HepG2 (cell line): Measurements from ENCODE around the gene ZXDC. TPM values are rescaled to one million over a fixed set of nuclear protein-coding genes. Genes with fewer than 3 reads are reported as not detected.
A peak's percentile ranks its signal among the peaks of the same experiment; 100 is the strongest.

Experiments
- AGO2 ChIP-seq: fragments of 200-400 bp; formaldehyde crosslinking; optimal IDR thresholded peaks from 2 replicates; pipeline ENCODE3; 2017; ENCODE audit warnings: mild to moderate bottlenecking, low read depth, low read length, moderate library complexity
- ETV5 ChIP-seq: IDR thresholded peaks from 2 replicates; pipeline ENCODE4 v1.6.1; 2018; ENCODE audit warnings: missing biosample characterization, missing genetic modification reagents, inconsistent platforms, borderline replicate concordance
- FOXK1 ChIP-seq: sonication (generic); formaldehyde crosslinking; IDR thresholded peaks from 2 replicates; pipeline ENCODE4 v1.4.0; 2020; ENCODE audit warnings: low read depth, missing genetic modification reagents, borderline replicate concordance
- FOXO1 ChIP-seq: sonication (generic); formaldehyde crosslinking; IDR thresholded peaks from 2 replicates; pipeline ENCODE4 v1.4.0; 2020; ENCODE audit warnings: missing genetic modification reagents
- HHEX ChIP-seq: IDR thresholded peaks from 2 replicates; pipeline ENCODE4 v1.6.1; 2016; ENCODE audit warnings: control low read depth
- HMG20B ChIP-seq: conservative IDR thresholded peaks from 2 replicates; pipeline ENCODE4 v1.6.1; 2016; ENCODE audit warnings: missing genetic modification reagents, missing compliant biosample characterization
- HOXA7 ChIP-seq: sonication (generic); formaldehyde crosslinking; IDR thresholded peaks from 2 replicates; pipeline ENCODE4 v1.8.1; 2022; ENCODE audit warnings: mild to moderate bottlenecking, missing genetic modification reagents, moderate library complexity
- MED13 ChIP-seq: sonication (generic); formaldehyde crosslinking; IDR thresholded peaks from 2 replicates; pipeline ENCODE4 v1.5.0; 2020; ENCODE audit warnings: missing genetic modification reagents
- NR1H2 ChIP-seq: sonication (generic); formaldehyde crosslinking; IDR thresholded peaks from 2 replicates; pipeline ENCODE4 v1.8.1; 2022; ENCODE audit warnings: low read depth, missing genetic modification reagents, borderline replicate concordance
- POLR2A ChIP-seq, 2 experiments: IDR thresholded peaks; 2 replicates each; pipeline ENCODE4 v1.6.1; 2011; ENCODE audit warnings: low read depth in 2 of 2, low read length in 2 of 2, mild to moderate bottlenecking in 1 of 2, moderate library complexity in 1 of 2; ENCODE audit not compliant: insufficient read depth in 1 of 2
- PPARG ChIP-seq: conservative IDR thresholded peaks from 2 replicates; pipeline ENCODE4 v1.6.1; 2016; ENCODE audit warnings: missing biosample characterization, missing genetic modification reagents
- ZFP36L2 ChIP-seq: sonication (generic); formaldehyde crosslinking; IDR thresholded peaks from 2 replicates; pipeline ENCODE4 v1.4.0; 2020; ENCODE audit warnings: missing genetic modification reagents
- ZNF251 ChIP-seq: sonication (generic); formaldehyde crosslinking; IDR thresholded peaks from 2 replicates; pipeline ENCODE4 v1.9.0; 2021; ENCODE audit warnings: mild to moderate bottlenecking, missing genetic modification reagents
- ZNF30 ChIP-seq: sonication (generic); formaldehyde crosslinking; IDR thresholded peaks from 2 replicates; pipeline ENCODE4 v1.5.0; 2020; ENCODE audit warnings: mild to moderate bottlenecking, missing genetic modification reagents
- ZNF431 ChIP-seq: sonication (generic); formaldehyde crosslinking; IDR thresholded peaks from 2 replicates; pipeline ENCODE4 v1.9.0; 2022; ENCODE audit warnings: missing genetic modification reagents, low read depth, mild to moderate bottlenecking, borderline replicate concordance
- ZNF501 ChIP-seq: sonication (generic); formaldehyde crosslinking; IDR thresholded peaks from 2 replicates; pipeline ENCODE4 v1.5.1; 2020; ENCODE audit warnings: mild to moderate bottlenecking, moderate library complexity, missing genetic modification reagents
- ZNF546 ChIP-seq: sonication (generic); formaldehyde crosslinking; conservative IDR thresholded peaks from 2 replicates; pipeline ENCODE4 v1.8.1; 2023; ENCODE audit warnings: mild to moderate bottlenecking, missing genetic modification reagents
- ZNF549 ChIP-seq: sonication (generic); formaldehyde crosslinking; IDR thresholded peaks from 2 replicates; pipeline ENCODE4 v1.5.0; 2020; ENCODE audit warnings: missing genetic modification reagents
- ZNF616 ChIP-seq: sonication (generic); formaldehyde crosslinking; IDR thresholded peaks from 2 replicates; pipeline ENCODE4 v1.5.0; 2020; ENCODE audit warnings: low read depth, mild to moderate bottlenecking, missing genetic modification reagents
- polyA plus RNA-seq, 8 experiments: library from polyadenylated mRNA; depleted of rRNA in 3 of 8; stranded (reverse) in 7 of 8; unstranded in 1 of 8; fragments of >200 nt; fragmentation: Illumina TruSeq in 4 of 8; extraction: Trizol in 4 of 8; gene quantifications; 2 replicates each; pipeline versions ENCODE4 v1.2.1 to v1.2.3, GENCODE V29; 2011 to 2016; ENCODE audit warnings: low read depth in 4 of 8, missing spikeins in 1 of 8, mixed read lengths in 1 of 8; ENCODE audit not compliant: insufficient read depth in 1 of 8
- total RNA-seq, 5 experiments: library from RNA; depleted of rRNA; stranded (reverse); fragments of >200 nt; fragmentation: Illumina TruSeq; extraction: Trizol; gene quantifications; 2 replicates each; pipeline ENCODE4 v1.2.3, GENCODE V29; 2016; ENCODE audit warnings: low read depth in 1 of 5
- TF ChIP-seq, protein P1 (sequence below): sonication (generic); formaldehyde crosslinking; IDR thresholded peaks from 2 replicates; pipeline ENCODE4 v1.4.0; 2020; ENCODE audit warnings: missing genetic modification reagents, borderline replicate concordance
- TF ChIP-seq, protein P2 (sequence below): sonication (generic); formaldehyde crosslinking; IDR thresholded peaks from 2 replicates; pipeline ENCODE4 v1.4.0; 2020; ENCODE audit warnings: missing genetic modification reagents
- TF ChIP-seq, protein P3 (sequence below): sonication (generic); formaldehyde crosslinking; IDR thresholded peaks from 2 replicates; pipeline ENCODE4 v1.9.0; 2021; ENCODE audit warnings: missing genetic modification reagents, borderline replicate concordance
- TF ChIP-seq, protein P4 (sequence below): sonication (generic); formaldehyde crosslinking; IDR thresholded peaks from 2 replicates; pipeline ENCODE4 v1.8.0; 2022; ENCODE audit warnings: mild to moderate bottlenecking, missing genetic modification reagents; ENCODE audit not compliant: insufficient replicate concordance

ZXDC gene
- total and polyA plus RNA-seq, 2 of the 13 experiments (the other 11 are each of a cell fraction or from before 2014, with no cell fraction given), result 17.6 to 21.2 TPM

DNA sequence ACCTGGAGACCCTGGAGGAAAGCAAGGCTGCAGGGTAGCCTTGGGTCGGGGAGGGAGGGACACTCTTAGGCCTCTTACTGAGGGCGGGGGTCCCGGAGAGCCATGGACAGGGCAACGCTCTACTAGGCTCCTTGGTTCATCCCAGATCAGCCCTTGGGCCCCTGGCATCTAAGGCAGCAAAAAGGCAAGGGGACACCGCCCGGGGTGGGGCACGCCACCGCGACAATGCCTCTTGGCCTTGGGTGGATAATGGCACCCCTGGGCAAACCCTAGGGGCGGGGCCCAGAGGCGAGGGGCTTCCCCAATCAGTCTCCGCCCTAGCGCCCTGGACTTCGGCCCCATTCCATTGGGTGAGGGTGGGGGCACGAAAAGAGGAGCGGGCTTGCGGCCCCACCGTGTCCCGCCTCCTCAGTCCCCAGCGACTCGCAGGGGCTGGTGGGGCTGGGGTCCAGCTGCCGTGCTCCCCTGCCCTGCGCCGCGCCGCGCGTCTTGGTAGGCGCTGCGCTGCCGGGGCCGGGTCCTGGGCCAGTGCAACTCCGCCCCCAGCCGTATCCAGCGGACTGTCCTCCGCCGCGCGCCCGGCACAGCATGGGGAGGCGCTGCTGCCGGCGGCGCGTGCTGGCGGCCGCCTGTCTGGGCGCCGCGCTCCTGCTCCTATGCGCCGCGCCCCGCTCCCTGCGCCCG, 48.2 kb upstream of the ZXDC start, which contains the start of gene CHST13 (continued):
- TF ChIP-seq ZNF251, result no peak
- peak in 1 of 2 experiments; percentile 81; a peak in 2 of 4 replicates for TF ChIP-seq POLR2A (IDR thresholded peaks at IDR 0.05; ENCODE audit: insufficient read depth in 1 of 2, low read depth in 2 of 2, low read length in 2 of 2)
- no peak for TF ChIP-seq ZNF30 (CRISPR knock-in tag)
- TF ChIP-seq FOXK1 (CRISPR knock-in tag), result peak; percentile 47; the same call in 1 of the 2 replicates
- TF ChIP-seq NR1H2 (CRISPR knock-in tag), result no peak; the same call in 1 of the 2 replicates
- no peak for TF ChIP-seq ZNF546
- no peak; the same call in 1 of the 2 replicates for TF ChIP-seq ZNF431 (CRISPR knock-in tag)
- no peak for TF ChIP-seq HOXA7 (CRISPR knock-in tag)
- TF ChIP-seq MED13 (CRISPR knock-in tag), result peak; percentile 83
- TF ChIP-seq ZNF549, result peak; percentile 54; the same call in 1 of the 2 replicates
- no peak; the same call in 1 of the 2 replicates for TF ChIP-seq ETV5 (CRISPR knock-in tag)
- TF ChIP-seq, protein P1, sequence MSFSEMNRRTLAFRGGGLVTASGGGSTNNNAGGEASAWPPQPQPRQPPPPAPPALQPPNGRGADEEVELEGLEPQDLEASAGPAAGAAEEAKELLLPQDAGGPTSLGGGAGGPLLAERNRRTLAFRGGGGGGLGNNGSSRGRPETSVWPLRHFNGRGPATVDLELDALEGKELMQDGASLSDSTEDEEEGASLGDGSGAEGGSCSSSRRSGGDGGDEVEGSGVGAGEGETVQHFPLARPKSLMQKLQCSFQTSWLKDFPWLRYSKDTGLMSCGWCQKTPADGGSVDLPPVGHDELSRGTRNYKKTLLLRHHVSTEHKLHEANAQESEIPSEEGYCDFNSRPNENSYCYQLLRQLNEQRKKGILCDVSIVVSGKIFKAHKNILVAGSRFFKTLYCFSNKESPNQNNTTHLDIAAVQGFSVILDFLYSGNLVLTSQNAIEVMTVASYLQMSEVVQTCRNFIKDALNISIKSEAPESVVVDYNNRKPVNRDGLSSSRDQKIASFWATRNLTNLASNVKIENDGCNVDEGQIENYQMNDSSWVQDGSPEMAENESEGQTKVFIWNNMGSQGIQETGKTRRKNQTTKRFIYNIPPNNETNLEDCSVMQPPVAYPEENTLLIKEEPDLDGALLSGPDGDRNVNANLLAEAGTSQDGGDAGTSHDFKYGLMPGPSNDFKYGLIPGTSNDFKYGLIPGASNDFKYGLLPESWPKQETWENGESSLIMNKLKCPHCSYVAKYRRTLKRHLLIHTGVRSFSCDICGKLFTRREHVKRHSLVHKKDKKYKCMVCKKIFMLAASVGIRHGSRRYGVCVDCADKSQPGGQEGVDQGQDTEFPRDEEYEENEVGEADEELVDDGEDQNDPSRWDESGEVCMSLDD (CRISPR knock-in tag), result peak; percentile 52; the same call in 1 of the 2 replicates
- TF ChIP-seq HMG20B (CRISPR knock-in tag), result no peak
- TF ChIP-seq, protein P2, sequence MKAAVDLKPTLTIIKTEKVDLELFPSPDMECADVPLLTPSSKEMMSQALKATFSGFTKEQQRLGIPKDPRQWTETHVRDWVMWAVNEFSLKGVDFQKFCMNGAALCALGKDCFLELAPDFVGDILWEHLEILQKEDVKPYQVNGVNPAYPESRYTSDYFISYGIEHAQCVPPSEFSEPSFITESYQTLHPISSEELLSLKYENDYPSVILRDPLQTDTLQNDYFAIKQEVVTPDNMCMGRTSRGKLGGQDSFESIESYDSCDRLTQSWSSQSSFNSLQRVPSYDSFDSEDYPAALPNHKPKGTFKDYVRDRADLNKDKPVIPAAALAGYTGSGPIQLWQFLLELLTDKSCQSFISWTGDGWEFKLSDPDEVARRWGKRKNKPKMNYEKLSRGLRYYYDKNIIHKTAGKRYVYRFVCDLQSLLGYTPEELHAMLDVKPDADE (CRISPR knock-in tag), result peak; percentile 65; the same call in 1 of the 2 replicates
- peak; percentile 18; the same call in 1 of the 2 replicates for TF ChIP-seq FOXO1 (CRISPR knock-in tag)
- TF ChIP-seq, protein P3, sequence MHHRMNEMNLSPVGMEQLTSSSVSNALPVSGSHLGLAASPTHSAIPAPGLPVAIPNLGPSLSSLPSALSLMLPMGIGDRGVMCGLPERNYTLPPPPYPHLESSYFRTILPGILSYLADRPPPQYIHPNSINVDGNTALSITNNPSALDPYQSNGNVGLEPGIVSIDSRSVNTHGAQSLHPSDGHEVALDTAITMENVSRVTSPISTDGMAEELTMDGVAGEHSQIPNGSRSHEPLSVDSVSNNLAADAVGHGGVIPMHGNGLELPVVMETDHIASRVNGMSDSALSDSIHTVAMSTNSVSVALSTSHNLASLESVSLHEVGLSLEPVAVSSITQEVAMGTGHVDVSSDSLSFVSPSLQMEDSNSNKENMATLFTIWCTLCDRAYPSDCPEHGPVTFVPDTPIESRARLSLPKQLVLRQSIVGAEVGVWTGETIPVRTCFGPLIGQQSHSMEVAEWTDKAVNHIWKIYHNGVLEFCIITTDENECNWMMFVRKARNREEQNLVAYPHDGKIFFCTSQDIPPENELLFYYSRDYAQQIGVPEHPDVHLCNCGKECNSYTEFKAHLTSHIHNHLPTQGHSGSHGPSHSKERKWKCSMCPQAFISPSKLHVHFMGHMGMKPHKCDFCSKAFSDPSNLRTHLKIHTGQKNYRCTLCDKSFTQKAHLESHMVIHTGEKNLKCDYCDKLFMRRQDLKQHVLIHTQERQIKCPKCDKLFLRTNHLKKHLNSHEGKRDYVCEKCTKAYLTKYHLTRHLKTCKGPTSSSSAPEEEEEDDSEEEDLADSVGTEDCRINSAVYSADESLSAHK (CRISPR knock-in tag), result no peak
- TF ChIP-seq ZNF616 (CRISPR knock-in tag), result no peak; the same call in 1 of the 2 replicates
- no peak; the same call in 1 of the 2 replicates for TF ChIP-seq HHEX (CRISPR knock-in tag)
- no peak for TF ChIP-seq ZFP36L2 (CRISPR knock-in tag)
- peak; percentile 57 for TF ChIP-seq AGO2
- TF ChIP-seq PPARG (CRISPR knock-in tag), result peak; percentile 33; the same call in 1 of the 2 replicates
- TF ChIP-seq, protein P4, sequence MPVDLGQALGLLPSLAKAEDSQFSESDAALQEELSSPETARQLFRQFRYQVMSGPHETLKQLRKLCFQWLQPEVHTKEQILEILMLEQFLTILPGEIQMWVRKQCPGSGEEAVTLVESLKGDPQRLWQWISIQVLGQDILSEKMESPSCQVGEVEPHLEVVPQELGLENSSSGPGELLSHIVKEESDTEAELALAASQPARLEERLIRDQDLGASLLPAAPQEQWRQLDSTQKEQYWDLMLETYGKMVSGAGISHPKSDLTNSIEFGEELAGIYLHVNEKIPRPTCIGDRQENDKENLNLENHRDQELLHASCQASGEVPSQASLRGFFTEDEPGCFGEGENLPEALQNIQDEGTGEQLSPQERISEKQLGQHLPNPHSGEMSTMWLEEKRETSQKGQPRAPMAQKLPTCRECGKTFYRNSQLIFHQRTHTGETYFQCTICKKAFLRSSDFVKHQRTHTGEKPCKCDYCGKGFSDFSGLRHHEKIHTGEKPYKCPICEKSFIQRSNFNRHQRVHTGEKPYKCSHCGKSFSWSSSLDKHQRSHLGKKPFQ (CRISPR knock-in tag), result peak; percentile 2
- peak; percentile 62; the same call in 1 of the 2 replicates for TF ChIP-seq ZNF501 (CRISPR knock-in tag)
